Esophagus squamous epithelium (tissue), 5 donors: ENCODE results near the gene TNIP1. TPM values are rescaled to one million over a fixed set of nuclear protein-coding genes. Genes with fewer than 3 reads are reported as not detected.

ENCODE experiments used
- DNase-seq: peaks from one replicate; lab custom pipeline; 2025; lab: John Stamatoyannopoulos, UW
- H3K27ac ChIP-seq, 4 donors: fragments of 200-600 bp; sonication (generic); one replicate each; pipeline ENCODE4 v1.5.1; 2016 to 2019; ENCODE audit warnings: mild to moderate bottlenecking in 1 of 4
- H3K27me3 ChIP-seq, 4 donors: fragments of 200-600 bp; sonication (generic); 1 replicate in 3 of 4; 2 replicates in 1 of 4; pipeline versions ENCODE4 v1.5.1 to v1.6.0; 2017 to 2021; ENCODE audit warnings: antibody characterized with exemption in 1 of 4
- H3K36me3 ChIP-seq, 3 donors: fragments of 200-600 bp; sonication (generic); one replicate each; pipeline ENCODE4 v1.5.1; 2016 to 2019
- H3K4me1 ChIP-seq, 3 donors: fragments of 200-600 bp; sonication (generic); one replicate each; pipeline ENCODE4 v1.5.1; 2017 to 2019
- H3K4me3 ChIP-seq, 4 donors: fragments of 200-600 bp; sonication (generic); 1 replicate in 3 of 4; 2 replicates in 1 of 4; pipeline ENCODE4 v1.5.1; 2016 to 2019; ENCODE audit warnings: mild to moderate bottlenecking in 2 of 4, moderate library complexity in 1 of 4
- H3K9me3 ChIP-seq, 3 donors: fragments of 200-600 bp; sonication (generic); one replicate each; pipeline ENCODE4 v1.5.1; 2016 to 2019
- CTCF ChIP-seq, 6 experiments: fragments of 450-650 bp in 4 of 6; fragments of 200-600 bp in 2 of 6; sonication (generic) in 2 of 6; IDR thresholded peaks; one replicate each; pipeline ENCODE4 v1.5.1; 2016 to 2019; ENCODE audit warnings: antibody characterized with exemption in 6 of 6, mild to moderate bottlenecking in 4 of 6, moderate library complexity in 4 of 6
- POLR2A ChIP-seq, 4 donors: fragments of 450-650 bp; IDR thresholded peaks; one replicate each; pipeline ENCODE4 v1.6.1; 2017; ENCODE audit warnings: antibody characterized with exemption in 4 of 4, mild to moderate bottlenecking in 4 of 4, moderate library complexity in 3 of 4
- WGBS, 2 donors: methylation state at CpG; one replicate each; pipeline ENCODE4 v1.1.5; 2018; 5-methylcytosine and 5-hydroxymethylcytosine counted together
- intact Hi-C: fragments of 100-400 bp; cut with DNase I; formaldehyde crosslinking; loops from one replicate; pipeline ENCODE4 v1.15.0; 2022
- total RNA-seq, 4 donors: library from RNA; depleted of rRNA; stranded (reverse); fragments of >200 nt; gene quantifications; one replicate each; pipeline ENCODE4 v1.1.0, GENCODE V29; 2016
- donor health status: DM: yes; HTN: yes; CAD: no.

TNIP1 gene
- total RNA-seq, 4 donors from 2014 or later = 55.5 to 109 (median 95.4) TPM

GRCh38 chr5:151073280-151073679 lies 7.6 kb downstream of the TNIP1 start:
- Histone ChIP-seq H3K4me1 (peaks cover 43 to 92% (median 64%) of the 10 kb centered on the region in 3 donors), H3K27ac (peak overlapping the region; percentile 16 to 70 (median 39))

GRCh38 chr5:151072630-151073025 lies 8.2 kb downstream of the TNIP1 start:
- peak overlapping the region; percentile 24 to 70 (median 47) for H3K27ac ChIP-seq
- H3K9me3 ChIP-seq = no peaks in the 10 kb centered on the region
- 30 to 52% methylated on average over 4 to 5 of the region's 5 CpGs for WGBS, 2 donors
- H3K27me3 ChIP-seq = no peaks in the 10 kb centered on the region
- no peak for DNase-seq
- no peak overlapping the region for H3K4me3 ChIP-seq
- H3K4me1 ChIP-seq = peaks cover 43 to 92% (median 66%) of the 10 kb centered on the region in 3 donors
- peaks cover 0 to 33% (median 0%) of the 10 kb centered on the region in 3 donors for H3K36me3 ChIP-seq
- TF ChIP-seq CTCF (IDR thresholded peaks at IDR 0.05) = no peak
- TF ChIP-seq POLR2A (IDR thresholded peaks at IDR 0.05) = no peak
- intact Hi-C loops = no loop called here

More at GRCh38 chr5:151073280-151073679, 7.6 kb downstream of the TNIP1 start:
- no peak for TF ChIP-seq POLR2A (IDR thresholded peaks at IDR 0.05)
- no peak for TF ChIP-seq CTCF (IDR thresholded peaks at IDR 0.05)
- H3K9me3 ChIP-seq = no peaks in the 10 kb centered on the region
- 98 to 100% methylated on average over 2 of the region's 2 CpGs for WGBS, 2 donors
- H3K4me3 ChIP-seq = no peak overlapping the region
- intact Hi-C loops = no loop called here
- peaks cover 0 to 29% (median 0%) of the 10 kb centered on the region in 3 donors for H3K36me3 ChIP-seq
- no peak for DNase-seq
- no peaks in the 10 kb centered on the region for H3K27me3 ChIP-seq

GRCh38 chr5:151071848-151072629 lies 8.8 kb downstream of the TNIP1 start:
- Histone ChIP-seq H3K36me3 (peaks cover 0 to 33% (median 0%) of the 10 kb centered on the region in 3 donors), H3K27ac (peak overlapping the region; percentile 22 to 70 (median 32)), H3K4me3 (no peak overlapping the region), H3K27me3 (no peaks in the 10 kb centered on the region), H3K9me3 (no peaks in the 10 kb centered on the region), H3K4me1 (peaks cover 49 to 92% (median 65%) of the 10 kb centered on the region in 3 donors)
- 78 to 94% methylated on average over 9 to 10 of the region's 10 CpGs for WGBS, 2 donors
- no peak for DNase-seq
- no peak for TF ChIP-seq POLR2A (IDR thresholded peaks at IDR 0.05)
- no peak for TF ChIP-seq CTCF (IDR thresholded peaks at IDR 0.05)
- intact Hi-C loops = no loop called here

DNA sequence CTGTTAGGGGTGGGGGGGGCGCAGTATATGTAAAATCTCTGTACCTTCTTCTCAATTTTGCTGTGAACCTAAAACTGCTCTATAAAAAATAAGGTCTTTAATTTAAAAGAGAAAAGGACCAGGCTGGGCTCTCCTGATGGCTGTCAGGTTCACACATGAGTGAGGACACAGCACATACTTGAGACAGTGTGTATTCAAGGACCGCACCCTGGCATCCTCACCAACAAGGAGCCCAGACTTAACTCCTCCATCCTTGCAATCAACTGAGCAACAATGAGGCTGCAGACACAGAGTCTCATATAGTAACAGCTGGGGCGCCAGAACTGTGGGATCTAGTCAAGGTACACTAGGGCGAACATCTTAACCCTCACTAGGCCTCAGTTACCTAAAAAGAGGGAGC lies 9.8 kb downstream of the TNIP1 start:
- no peak overlapping the region for H3K4me3 ChIP-seq
- H3K4me1 ChIP-seq = peaks cover 48 to 92% (median 64%) of the 10 kb centered on the region in 3 donors
- peaks cover 0 to 39% (median 0%) of the 10 kb centered on the region in 3 donors for H3K36me3 ChIP-seq
- H3K27me3 ChIP-seq = no peaks in the 10 kb centered on the region
- DNase-seq = no peak
- intact Hi-C loops = no loop called here
- no peaks in the 10 kb centered on the region for H3K9me3 ChIP-seq
- H3K27ac ChIP-seq = no peak overlapping the region
- WGBS, 2 donors = 93 to 98% methylated on average over 4 of the region's 4 CpGs
- no peak for TF ChIP-seq CTCF (IDR thresholded peaks at IDR 0.05)
- no peak for TF ChIP-seq POLR2A (IDR thresholded peaks at IDR 0.05)

DNA sequence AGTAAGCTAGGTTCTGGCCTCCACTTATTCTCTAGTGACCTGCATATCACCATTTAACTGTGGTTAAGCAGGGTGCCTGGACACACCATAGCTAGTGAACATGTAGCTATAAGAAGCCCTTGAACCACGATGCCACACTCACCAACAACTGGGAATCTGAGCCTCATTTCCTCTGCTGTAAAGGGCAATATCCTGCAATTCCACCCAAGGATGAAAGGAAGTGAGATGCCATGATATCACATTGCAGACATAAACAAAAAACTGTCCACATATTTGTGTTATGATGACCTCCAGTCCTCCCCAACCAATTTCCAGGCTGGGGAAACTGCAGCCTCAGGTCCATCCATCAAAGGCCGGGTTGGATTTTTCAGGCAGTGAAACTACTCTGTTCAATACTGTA lies 10.4 kb downstream of the TNIP1 start:
- TF ChIP-seq POLR2A (IDR thresholded peaks at IDR 0.05) = no peak
- TF ChIP-seq CTCF (IDR thresholded peaks at IDR 0.05) = no peak
- Histone ChIP-seq H3K4me1 (peaks cover 43 to 88% (median 58%) of the 10 kb centered on the region in 3 donors), H3K4me3 (no peak overlapping the region), H3K27me3 (no peaks in the 10 kb centered on the region), H3K27ac (no peak overlapping the region), H3K9me3 (no peaks in the 10 kb centered on the region), H3K36me3 (peaks cover 0 to 39% (median 0%) of the 10 kb centered on the region in 3 donors)
- no peak for DNase-seq
- intact Hi-C loops = no loop called here
- 59 to 78% methylated on average over 2 of the region's 2 CpGs for WGBS, 2 donors
